ENCODE results near the gene ZNF844. TPM values are rescaled to one million over a fixed set of nuclear protein-coding genes. Genes with fewer than 3 reads are reported as not detected.

The ZNF844 gene
- polyA plus RNA-seq, 1 of the 3 experiments (the other 2 are of a cell fraction) = 0.28 TPM

- peak within 1 kb of the TSS; percentile 70 for H3K4me2 ChIP-seq
- peak within 1 kb of the TSS; percentile 87 for H3K9ac ChIP-seq
- no peaks in the 10 kb centered on the region for H3K9me3 ChIP-seq
- DNase-seq = peak; percentile 97
- H3K9me2 ChIP-seq = no peaks in the 10 kb centered on the region
- CTCF ChIA-PET = interaction anchor here (0.6 to 3.5 kb wide), 10 partner anchors 11 to 515 kb away, joined by 3 to 19 read pairs (median 5); partner anchors contain the start of genes ZNF20 and ZNF491
- peak within 1 kb of the TSS; percentile 76 for H2AFZ ChIP-seq (ENCODE audit: low read depth)
- peaks cover 0 to 3% of the 10 kb centered on the region in 2 experiments; a peak in 1 of 4 replicates for H3K4me1 ChIP-seq (ENCODE audit: control insufficient read depth in 1 of 2, insufficient read depth in 2 of 2, low read depth in 1 of 2, low read length in 1 of 2)
- no peak for TF ChIP-seq GATA2 (CRISPR knock-in tag; IDR thresholded peaks at IDR 0.05)
- TF ChIP-seq MXI1 (IDR thresholded peaks at IDR 0.05; ENCODE audit: low read depth, low read length) = peak; percentile 65; the same call in 1 of the 2 replicates
- peak; percentile 1 for TF ChIP-seq CHD2 (IDR thresholded peaks at IDR 0.05; ENCODE audit: low read length, partially characterized antibody)
- TF ChIP-seq MAX (IDR thresholded peaks at IDR 0.05; ENCODE audit: low read depth) = no peak
- TF ChIP-seq RAD21 (IDR thresholded peaks at IDR 0.05; ENCODE audit: low read length) = 0 out of 2 replicates have a peak, but pooled peaks have one; percentile 7
- no peak for TF ChIP-seq SMC3 (IDR thresholded peaks at IDR 0.05; ENCODE audit: low read depth, low read length)
- TF ChIP-seq PBX3 (IDR thresholded peaks at IDR 0.05) = peak; percentile 82
- TF ChIP-seq TAF1 (IDR thresholded peaks at IDR 0.05; ENCODE audit: borderline replicate concordance, low read depth, low read length) = peak; percentile 22; the same call in 1 of the 2 replicates
- peak; percentile 82 for TF ChIP-seq POLR2AphosphoS5 (IDR thresholded peaks at IDR 0.05; ENCODE audit: low read depth, low read length)
- H3F3A ChIP-seq (replicated peaks; ENCODE audit: insufficient read depth) = no peaks in the 10 kb centered on the region
- H3K4me3 ChIP-seq (ENCODE audit: low read depth in 2 of 2, low read length in 1 of 2) = peak within 1 kb of the TSS; percentile 62 to 86
- H3K27me3 ChIP-seq (ENCODE audit: insufficient read depth) = no peaks in the 10 kb centered on the region
- peak within 1 kb of the TSS; percentile 44 to 56; a peak in 3 of 4 replicates for H3K27ac ChIP-seq (ENCODE audit: low read depth in 2 of 2, low read length in 1 of 2)
- 15% methylated on average over 27 of the region's 68 CpGs for WGBS (ENCODE audit: low lambda C conversion rate)
- POLR2A ChIA-PET = interaction anchor here (0.6 to 2.3 kb wide), 10 partner anchors 17 to 460 kb away, joined by 3 to 23 read pairs (median 4); partner anchors contain the start of genes ZNF136, ZNF20, ZNF443 and ZNF627
- no peaks in the 10 kb centered on the region for H4K20me1 ChIP-seq (ENCODE audit: insufficient read depth)
- H3K36me3 ChIP-seq (replicated peaks in 1 of 2; ENCODE audit: control insufficient read depth in 1 of 2, insufficient read depth in 2 of 2, low read length in 1 of 2) = no peaks in the 10 kb centered on the region
- peaks cover 18% of the 10 kb centered on the region; the same call in 1 of the 2 replicates for H3K79me2 ChIP-seq (ENCODE audit: insufficient read depth)
Measured at GRCh38 chr19:12035220-12036172, 29.0 kb upstream of the ZNF844 start, which contains the start of gene ZNF433. ZNF433 (minus strand) TSS chr19:12035679; CDS start chr19:12035539, 140 bp downstream.

GRCh38 chr19:12042893-12043292 is 21.6 kb upstream of the ZNF844 start:
- ChIA-PET CTCF (no interaction called here), POLR2A (no interaction called here)
- H3K36me3 ChIP-seq (replicated peaks in 1 of 2; ENCODE audit: control insufficient read depth in 1 of 2, insufficient read depth in 2 of 2, low read length in 1 of 2) = no peaks in the 10 kb centered on the region

More at GRCh38 chr19:12042893-12043292, 21.6 kb upstream of the ZNF844 start:
- Histone ChIP-seq H4K20me1 (ENCODE audit: insufficient read depth) (no peaks in the 10 kb centered on the region), H3K27ac (ENCODE audit: low read depth in 2 of 2, low read length in 1 of 2) (no peak overlapping the region), H3K4me3 (ENCODE audit: low read depth in 2 of 2, low read length in 1 of 2) (no peak overlapping the region), H3K9ac (no peak overlapping the region), H3K27me3 (ENCODE audit: insufficient read depth) (no peaks in the 10 kb centered on the region), H3F3A (replicated peaks; ENCODE audit: insufficient read depth) (no peaks in the 10 kb centered on the region), H3K79me2 (ENCODE audit: insufficient read depth) (no peaks in the 10 kb centered on the region), H3K4me1 (ENCODE audit: control insufficient read depth in 1 of 2, insufficient read depth in 2 of 2, low read depth in 1 of 2, low read length in 1 of 2) (no peaks in the 10 kb centered on the region), H2AFZ (ENCODE audit: low read depth) (no peak overlapping the region), H3K9me2 (no peaks in the 10 kb centered on the region), H3K4me2 (no peak overlapping the region), H3K9me3 (peaks cover 8% of the 10 kb centered on the region; the same call in 1 of the 2 replicates)
- no peak for TF ChIP-seq SIN3A (IDR thresholded peaks at IDR 0.05; ENCODE audit: borderline replicate concordance, low read depth, low read length)
- no peak for DNase-seq
